ENCODE results near the gene TTLL8.

DNA sequence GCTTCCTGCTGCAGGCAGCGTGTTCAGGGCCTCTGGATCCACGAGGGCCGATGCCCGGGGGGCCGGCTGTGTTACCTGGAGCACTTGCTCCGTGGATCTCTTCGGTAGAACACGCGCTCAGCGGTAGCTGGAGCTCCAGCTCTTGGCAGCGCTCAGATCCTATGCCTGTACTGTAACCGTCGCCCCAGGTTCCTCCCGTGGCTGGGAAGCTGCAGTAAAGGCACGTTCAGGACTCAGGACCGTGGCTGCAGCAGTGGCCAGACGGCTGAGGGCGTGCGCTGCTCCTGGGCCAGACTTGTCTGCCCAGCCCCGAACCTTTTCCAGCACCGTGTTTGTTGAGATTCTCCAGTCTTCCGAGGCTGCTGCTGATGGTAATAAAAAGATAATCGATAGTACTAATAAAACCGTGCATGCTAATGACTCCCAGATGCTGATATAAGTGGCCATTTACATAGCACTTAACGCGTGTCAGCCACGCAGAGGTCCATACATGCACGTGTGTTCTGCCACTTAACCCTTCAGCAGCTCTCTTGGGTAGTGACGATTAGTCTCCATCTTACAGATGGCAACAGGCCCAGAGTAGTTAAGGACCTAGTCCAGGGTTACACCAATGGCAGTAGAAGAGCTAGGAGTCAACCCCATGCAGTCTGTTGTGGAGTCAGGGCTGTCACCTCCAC lies 33.1 kb upstream of the TTLL8 start:
- TF ChIP-seq, protein P1, sequence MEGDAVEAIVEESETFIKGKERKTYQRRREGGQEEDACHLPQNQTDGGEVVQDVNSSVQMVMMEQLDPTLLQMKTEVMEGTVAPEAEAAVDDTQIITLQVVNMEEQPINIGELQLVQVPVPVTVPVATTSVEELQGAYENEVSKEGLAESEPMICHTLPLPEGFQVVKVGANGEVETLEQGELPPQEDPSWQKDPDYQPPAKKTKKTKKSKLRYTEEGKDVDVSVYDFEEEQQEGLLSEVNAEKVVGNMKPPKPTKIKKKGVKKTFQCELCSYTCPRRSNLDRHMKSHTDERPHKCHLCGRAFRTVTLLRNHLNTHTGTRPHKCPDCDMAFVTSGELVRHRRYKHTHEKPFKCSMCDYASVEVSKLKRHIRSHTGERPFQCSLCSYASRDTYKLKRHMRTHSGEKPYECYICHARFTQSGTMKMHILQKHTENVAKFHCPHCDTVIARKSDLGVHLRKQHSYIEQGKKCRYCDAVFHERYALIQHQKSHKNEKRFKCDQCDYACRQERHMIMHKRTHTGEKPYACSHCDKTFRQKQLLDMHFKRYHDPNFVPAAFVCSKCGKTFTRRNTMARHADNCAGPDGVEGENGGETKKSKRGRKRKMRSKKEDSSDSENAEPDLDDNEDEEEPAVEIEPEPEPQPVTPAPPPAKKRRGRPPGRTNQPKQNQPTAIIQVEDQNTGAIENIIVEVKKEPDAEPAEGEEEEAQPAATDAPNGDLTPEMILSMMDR (IDR thresholded peaks at IDR 0.05) = no peak
- no peak for TF ChIP-seq POLR2A (IDR thresholded peaks at IDR 0.05)
